Forelimb muscle (tissue), 1 donor: ENCODE results near the gene SMIM35. TPM values are rescaled to one million over a fixed set of nuclear protein-coding genes. Genes with fewer than 3 reads are reported as not detected.

ENCODE experiments used
- DNase-seq: peaks from one replicate; pipeline ENCODE4 v3.0.0-alpha.2; 2013; ENCODE audit warnings: low read depth
- polyA plus RNA-seq: library from polyadenylated mRNA; unstranded; fragments of 120-200 nt; gene quantifications from one replicate; pipeline ENCODE4 v1.2.1, GENCODE V29; 2013; ENCODE audit not compliant: insufficient read length

Gene SMIM35
- 0.32 TPM for polyA plus RNA-seq

GRCh38 chr11:118086913-118087768, at the start of gene SMIM35:
TSS of gene SMIM35 (minus strand) at chr11:118086963. CDS start at chr11:118086757, 206 bp downstream.
- no peak for DNase-seq

GRCh38 chr11:118136341-118136740, 49.6 kb upstream of the SMIM35 start:
- DNase-seq: no peak

GRCh38 chr11:118135796-118136165, 49.0 kb upstream of the SMIM35 start:
- DNase-seq: no peak

DNA sequence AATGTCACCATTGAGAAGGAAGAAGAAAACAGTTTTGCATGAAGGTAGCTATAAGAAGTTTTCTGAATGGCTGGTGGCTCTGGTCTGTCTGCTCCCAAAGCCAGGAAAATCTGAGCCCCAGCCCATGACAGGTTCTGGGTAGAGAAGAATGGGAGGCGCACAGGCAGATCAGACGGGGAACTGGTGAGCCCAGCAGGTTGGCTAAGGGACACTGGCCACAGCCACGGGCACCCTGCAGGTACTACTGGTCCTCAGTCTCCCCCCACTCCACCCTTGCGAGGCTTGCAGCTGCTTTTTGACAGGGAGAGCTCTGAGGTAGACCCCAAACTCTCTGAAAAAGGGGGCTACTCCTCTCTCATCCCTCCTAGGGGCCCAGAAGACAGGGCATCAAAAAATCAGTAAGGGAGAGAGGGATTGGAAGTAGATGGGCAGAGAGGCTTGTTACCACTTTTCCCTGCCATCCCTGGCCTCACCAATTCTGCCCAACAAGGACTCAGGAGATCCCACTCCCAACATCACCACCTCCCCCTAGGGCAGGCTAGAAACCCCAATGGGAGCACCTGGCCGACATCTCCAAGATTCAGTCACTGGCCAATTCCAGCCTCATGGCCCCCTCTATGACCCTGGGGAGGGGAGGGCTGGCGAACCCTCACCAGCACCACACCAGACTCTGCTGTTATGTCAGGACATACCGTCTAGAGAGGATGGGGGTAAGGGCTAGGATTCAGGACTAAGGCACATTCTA, 48.5 kb upstream of the SMIM35 start:
- no peak for DNase-seq

GRCh38 chr11:118133816-118134215, 47.1 kb upstream of the SMIM35 start:
- no peak for DNase-seq

DNA sequence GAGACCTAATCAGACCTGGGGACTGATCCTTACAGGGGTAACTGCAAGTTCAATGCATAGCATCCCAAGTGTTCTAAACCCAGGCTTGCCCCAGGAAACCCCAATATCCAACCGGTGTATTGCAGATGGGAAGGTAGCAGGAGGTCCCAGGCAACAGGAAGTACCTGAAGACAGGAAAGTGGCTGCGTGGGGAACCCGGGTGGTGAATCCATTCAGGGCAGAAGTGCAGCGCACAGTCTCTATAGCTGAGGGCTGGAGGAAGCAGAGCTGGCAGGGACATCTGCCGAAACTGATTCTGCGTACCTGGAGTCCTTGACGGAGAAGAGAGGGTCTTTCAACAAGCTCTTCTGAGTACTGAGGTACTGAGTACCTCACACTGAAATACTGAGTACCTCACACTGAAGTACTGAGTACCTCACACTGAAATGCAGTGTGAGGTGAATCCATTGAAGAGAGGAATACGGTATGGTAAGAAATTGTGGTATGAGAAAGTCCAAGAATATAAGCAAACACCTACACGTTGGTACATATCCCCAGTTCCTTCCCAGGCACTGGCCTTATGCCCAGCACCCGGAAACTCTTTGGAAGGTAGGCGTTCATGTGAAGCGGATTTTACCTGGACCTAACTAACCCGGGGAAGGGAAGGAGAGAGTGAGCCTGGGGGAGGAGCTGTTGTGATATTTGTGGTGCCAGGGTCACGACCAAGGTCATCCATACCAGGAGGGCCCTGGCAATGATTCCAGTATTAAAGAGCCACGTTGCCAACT, 45.8 kb upstream of the SMIM35 start:
- DNase-seq: no peak

GRCh38 chr11:118129471-118130172, 42.9 kb upstream of the SMIM35 start:
- no peak for DNase-seq

GRCh38 chr11:118128721-118129470, 42.1 kb upstream of the SMIM35 start:
- no peak for DNase-seq

DNA sequence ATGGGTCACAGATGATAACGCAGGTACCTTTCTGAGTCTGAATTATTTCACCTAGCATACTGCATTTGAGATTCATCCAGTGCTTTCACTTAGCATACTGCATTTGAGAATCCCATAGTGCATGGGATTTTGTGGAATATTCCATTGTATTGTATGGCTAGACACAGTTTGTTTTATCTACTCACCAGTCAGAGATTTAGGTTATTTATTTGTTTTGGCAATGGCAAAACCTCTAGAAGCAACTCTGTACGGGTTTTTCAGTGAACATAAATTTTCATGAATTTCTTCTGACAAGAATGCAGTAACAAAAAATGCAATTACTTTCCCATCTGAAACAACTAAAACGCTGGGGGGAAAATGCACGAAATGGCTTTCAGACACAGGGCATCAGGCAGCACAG, 41.5 kb upstream of the SMIM35 start:
- no peak for DNase-seq

GRCh38 chr11:118126082-118126838, 39.5 kb upstream of the SMIM35 start:
- DNase-seq: no peak

GRCh38 chr11:118124929-118125535, 38.3 kb upstream of the SMIM35 start:
- no peak for DNase-seq

DNA sequence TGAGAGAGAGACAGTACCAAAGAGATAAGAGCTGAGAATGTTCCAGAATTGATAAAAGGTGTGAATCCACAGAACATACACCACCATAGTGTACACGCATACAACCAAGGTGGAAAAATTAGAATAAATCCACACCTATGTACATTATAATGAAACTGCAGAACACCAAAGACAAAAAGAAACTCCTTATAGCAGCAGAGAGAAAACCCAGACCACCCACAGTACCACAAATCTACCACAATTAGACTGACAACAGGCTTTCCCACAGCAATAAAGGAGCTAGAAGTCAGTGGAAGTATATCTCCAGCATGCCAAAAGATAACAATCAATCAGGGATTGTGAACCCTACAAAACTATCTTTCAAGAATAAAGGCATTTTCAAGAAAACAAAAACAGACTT, 34.0 kb upstream of the SMIM35 start:
- DNase-seq: no peak

DNA sequence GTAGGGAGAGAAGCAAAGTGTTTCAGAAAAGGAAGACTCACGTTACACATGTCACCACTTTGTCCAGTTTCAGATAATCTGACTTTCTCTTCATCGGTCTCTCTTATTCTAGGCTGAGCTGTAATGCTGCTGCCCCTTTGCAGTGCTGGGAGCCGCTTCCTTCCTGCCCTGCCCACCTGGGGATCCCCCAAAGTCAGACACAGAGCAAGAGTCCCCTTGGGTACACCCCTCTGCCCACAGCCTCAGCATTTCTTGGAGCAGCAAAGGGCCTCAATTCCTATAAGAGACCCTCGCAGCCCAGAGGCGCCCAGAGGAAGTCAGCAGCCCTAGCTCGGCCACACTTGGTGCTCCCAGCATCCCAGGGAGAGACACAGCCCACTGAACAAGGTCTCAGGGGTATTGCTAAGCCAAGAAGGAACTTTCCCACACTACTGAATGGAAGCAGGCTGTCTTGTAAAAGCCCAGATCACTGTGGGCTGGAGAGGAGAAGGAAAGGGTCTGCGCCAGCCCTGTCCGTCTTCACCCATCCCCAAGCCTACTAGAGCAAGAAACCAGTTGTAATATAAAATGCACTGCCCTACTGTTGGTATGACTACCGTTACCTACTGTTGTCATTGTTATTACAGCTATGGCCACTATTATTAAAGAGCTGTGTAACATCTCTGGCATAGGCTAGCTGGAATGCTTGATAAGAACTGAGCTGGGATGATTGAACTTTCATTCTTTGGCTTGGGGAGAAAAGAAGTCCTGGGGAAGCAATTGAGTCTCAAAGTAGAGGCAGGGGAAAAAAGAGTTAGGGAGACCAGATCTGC, 31.2 kb upstream of the SMIM35 start:
- DNase-seq: no peak

DNA sequence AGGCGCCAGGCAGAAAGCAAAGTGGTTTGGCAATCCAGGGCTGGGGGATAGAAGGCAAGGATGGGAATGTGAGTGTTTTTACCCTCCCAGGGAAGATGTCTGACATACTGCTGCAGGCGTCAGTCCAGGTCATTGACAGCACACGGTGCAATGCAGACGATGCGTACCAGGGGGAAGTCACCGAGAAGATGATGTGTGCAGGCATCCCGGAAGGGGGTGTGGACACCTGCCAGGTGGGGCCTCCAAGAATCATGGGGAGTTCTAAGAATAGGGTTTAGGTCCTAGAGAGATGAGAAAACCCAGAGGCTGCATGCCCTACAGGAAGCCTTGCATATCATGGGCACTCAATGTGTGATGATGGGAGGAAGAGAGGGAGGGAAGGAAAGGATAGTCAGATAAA, 28.3 kb upstream of the SMIM35 start:
- no peak for DNase-seq

DNA sequence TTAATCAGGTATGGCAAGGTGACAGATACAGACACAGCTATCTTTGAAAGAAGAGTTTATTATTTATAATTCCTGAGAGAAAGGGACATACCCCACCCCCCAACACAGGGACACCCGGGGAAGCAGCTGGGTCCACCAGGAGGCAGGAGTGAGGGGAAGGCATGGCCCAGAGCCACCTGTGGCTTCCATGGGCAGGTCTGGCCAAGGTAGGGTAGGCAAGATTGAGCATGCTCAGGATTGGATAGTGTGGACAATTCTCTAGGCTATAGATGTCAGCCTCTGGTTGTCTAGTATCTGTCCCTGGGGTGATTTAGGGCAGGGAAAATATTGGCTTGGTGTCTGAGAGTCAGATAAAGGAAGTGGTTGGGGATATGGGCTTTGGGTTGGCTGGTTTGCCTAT, 27.5 kb upstream of the SMIM35 start:
- DNase-seq: no peak

- no peak for DNase-seq
Measured at GRCh38 chr11:118112711-118113430, 26.1 kb upstream of the SMIM35 start.

DNA sequence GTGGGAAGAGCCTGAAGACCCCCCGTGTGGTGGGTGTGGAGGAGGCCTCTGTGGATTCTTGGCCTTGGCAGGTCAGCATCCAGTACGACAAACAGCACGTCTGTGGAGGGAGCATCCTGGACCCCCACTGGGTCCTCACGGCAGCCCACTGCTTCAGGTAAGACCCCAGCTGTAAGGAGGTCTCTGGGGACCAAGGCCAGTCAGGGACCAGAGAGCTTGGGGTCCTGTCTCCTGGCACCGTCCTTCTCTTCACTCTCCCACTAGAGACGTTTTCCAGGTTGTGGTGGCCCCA, 24.9 kb upstream of the SMIM35 start:
- DNase-seq: no peak

DNA sequence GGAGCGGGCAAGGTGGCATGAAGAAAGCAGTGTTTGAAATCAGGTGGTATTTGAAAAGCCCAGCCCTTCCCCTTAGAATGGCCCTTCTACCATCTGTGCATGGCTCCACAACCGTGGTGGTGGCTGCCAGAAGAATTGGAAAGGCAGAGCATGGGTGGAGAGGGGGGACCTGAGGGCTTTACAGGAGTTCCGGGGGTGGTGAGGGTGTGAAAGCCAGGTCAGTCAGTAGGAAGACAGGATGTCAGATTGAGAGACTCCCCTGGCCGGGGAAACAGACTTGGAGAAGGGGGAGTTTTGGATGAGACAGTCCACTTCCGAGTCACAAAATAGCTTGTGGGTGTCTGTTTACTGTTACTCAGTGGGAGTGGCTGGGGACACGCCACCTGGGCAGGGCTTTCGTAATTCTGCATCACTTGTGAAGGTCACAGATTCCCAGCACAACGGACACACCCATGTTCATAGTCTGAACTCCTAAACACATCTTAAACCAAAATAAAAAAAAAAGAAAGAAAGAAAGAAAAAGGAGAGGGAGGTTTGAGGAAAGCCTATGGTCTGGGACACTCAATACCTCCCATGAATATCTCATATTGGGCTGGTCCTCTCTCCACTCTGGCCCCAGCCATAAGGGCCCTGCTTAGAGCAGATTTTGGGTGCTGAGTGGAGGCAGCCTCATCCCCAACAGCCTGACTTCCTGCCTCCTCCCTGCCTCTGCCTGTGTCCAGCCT, 24.4 kb upstream of the SMIM35 start:
- DNase-seq: no peak
